ENCODE measurements around the gene SEC24B.

- TF ChIP-seq TAF1 (IDR thresholded peaks at IDR 0.05; ENCODE audit: borderline replicate concordance, insufficient read depth, low read length): no peak
- no peak for TF ChIP-seq POLR2AphosphoS5 (IDR thresholded peaks at IDR 0.05; ENCODE audit: low read depth, low read length)
- TF ChIP-seq, protein P1, sequence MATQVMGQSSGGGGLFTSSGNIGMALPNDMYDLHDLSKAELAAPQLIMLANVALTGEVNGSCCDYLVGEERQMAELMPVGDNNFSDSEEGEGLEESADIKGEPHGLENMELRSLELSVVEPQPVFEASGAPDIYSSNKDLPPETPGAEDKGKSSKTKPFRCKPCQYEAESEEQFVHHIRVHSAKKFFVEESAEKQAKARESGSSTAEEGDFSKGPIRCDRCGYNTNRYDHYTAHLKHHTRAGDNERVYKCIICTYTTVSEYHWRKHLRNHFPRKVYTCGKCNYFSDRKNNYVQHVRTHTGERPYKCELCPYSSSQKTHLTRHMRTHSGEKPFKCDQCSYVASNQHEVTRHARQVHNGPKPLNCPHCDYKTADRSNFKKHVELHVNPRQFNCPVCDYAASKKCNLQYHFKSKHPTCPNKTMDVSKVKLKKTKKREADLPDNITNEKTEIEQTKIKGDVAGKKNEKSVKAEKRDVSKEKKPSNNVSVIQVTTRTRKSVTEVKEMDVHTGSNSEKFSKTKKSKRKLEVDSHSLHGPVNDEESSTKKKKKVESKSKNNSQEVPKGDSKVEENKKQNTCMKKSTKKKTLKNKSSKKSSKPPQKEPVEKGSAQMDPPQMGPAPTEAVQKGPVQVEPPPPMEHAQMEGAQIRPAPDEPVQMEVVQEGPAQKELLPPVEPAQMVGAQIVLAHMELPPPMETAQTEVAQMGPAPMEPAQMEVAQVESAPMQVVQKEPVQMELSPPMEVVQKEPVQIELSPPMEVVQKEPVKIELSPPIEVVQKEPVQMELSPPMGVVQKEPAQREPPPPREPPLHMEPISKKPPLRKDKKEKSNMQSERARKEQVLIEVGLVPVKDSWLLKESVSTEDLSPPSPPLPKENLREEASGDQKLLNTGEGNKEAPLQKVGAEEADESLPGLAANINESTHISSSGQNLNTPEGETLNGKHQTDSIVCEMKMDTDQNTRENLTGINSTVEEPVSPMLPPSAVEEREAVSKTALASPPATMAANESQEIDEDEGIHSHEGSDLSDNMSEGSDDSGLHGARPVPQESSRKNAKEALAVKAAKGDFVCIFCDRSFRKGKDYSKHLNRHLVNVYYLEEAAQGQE (IDR thresholded peaks at IDR 0.05; ENCODE audit: insufficient read depth in 1 of 2, low read depth in 2 of 2, low read length in 2 of 2): no peak
- no peak for TF ChIP-seq SIN3A (IDR thresholded peaks at IDR 0.05; ENCODE audit: borderline replicate concordance, insufficient read depth, low read length)
Observed at GRCh38 chr4:109574443-109574850, 140.8 kb downstream of the SEC24B start.

Measured in PFSK-1 (cell line).